GM13977 (cell line): Measurements from ENCODE around the gene ZNF511.
"Not testable (repeated sequence)": the region's sequence is repeated elsewhere in the genome, so short reads cannot be mapped to it uniquely, and the experiment has no call there.

ENCODE experiments used
- DNase-seq: peaks from one replicate; pipeline ENCODE4 v3.0.0; 2012; ENCODE audit warnings: low spot score
- in situ Hi-C: fragments of 300-500 bp; cut with MboI; formaldehyde crosslinking; loops from one replicate; pipeline ENCODE4 v1.12.0; 2022; ENCODE audit warnings: low sequenced_read_pairs, low pct_unique_long_range_greater_than_20kb, mixed read lengths, inconsistent platforms; ENCODE audit not compliant: unreplicated experiment
- TF ChIP-seq, protein P1 (sequence below): IDR thresholded peaks from 2 replicates; pipeline ENCODE4 v1.5.1; 2012; ENCODE audit warnings: mild to moderate bottlenecking, control low read depth; ENCODE audit not compliant: insufficient read depth; ENCODE audit errors: extremely low read depth, missing control alignments

Gene ZNF511

DNA sequence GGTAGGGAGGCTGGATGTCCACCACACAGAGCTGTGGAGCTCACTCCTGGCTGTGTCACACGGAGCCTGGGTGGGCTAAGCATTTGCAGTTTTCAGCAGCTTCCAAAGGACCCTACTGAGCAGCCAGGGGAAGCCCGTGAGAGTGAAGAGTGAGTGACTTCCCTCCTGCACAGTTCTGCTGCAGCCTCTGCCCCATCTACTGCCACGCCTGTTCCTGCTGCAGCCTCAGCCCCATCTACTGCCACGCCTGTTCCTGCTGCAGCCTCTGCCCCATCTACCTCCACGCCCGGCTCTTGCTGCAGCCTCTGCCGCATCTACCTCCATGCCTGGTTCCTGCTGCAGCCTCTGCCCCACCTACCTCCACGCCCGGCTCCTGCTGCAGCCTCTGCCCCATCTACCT lies 44.3 kb upstream of the ZNF511 start:
- in situ Hi-C loops, result no loop called here
- TF ChIP-seq, protein P1, sequence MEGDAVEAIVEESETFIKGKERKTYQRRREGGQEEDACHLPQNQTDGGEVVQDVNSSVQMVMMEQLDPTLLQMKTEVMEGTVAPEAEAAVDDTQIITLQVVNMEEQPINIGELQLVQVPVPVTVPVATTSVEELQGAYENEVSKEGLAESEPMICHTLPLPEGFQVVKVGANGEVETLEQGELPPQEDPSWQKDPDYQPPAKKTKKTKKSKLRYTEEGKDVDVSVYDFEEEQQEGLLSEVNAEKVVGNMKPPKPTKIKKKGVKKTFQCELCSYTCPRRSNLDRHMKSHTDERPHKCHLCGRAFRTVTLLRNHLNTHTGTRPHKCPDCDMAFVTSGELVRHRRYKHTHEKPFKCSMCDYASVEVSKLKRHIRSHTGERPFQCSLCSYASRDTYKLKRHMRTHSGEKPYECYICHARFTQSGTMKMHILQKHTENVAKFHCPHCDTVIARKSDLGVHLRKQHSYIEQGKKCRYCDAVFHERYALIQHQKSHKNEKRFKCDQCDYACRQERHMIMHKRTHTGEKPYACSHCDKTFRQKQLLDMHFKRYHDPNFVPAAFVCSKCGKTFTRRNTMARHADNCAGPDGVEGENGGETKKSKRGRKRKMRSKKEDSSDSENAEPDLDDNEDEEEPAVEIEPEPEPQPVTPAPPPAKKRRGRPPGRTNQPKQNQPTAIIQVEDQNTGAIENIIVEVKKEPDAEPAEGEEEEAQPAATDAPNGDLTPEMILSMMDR, result no peak
- no peak for DNase-seq

DNA sequence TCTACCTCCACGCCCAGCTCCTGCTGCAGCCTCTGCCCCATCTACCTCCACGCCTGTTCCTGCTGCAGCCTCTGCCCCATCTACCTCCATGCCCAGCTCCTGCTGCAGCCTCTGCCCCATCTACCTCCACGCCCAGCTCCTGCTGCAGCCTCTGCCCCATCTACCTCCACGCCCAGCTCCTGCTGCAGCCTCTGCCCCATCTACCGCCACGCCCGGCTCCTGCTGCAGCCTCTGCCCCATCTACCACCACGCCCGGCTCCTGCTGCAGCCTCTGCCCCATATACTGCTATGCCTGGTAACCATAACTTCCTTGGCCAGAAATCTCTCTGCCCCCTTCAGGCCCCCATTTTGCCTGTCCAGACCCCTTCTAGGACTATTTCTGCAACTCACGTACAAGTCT lies 43.7 kb upstream of the ZNF511 start:
- DNase-seq, in situ Hi-C loops: not testable (repeated sequence)

DNA sequence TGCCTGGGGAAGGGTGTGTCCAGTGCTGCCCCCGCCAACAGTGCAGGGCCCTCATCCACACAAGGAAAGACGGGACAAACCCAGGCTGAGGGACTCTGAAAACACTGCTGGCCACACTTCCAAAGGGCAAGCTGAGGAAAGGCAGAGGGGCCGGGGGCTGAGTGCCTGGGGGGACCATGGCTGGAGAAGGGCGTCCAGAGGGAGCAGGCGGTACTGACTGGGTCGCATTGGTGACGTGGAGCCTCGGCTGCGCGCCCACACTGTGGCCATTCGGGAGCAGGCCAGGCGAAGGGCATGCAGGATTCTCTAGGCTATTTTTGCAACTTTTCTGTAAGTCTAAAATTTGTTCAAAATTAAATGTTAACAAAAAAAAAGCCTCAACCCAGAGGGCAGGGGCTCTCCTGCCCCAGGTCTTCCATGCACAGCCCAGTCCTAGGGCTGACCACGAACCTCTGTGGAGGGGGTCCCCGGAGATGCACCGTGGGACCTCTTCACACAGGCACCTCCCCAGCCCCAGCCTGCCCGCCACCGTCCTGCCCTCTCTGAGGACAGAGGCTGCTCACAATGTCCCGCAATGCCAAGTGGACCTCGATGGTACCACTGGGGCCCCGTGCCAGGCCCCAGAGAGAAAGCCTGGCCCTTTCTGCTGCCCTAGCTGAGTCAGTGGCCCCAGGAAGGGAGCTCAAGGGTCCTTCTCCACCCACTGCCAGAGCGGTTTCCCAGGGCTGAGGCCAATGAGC lies 42.5 kb upstream of the ZNF511 start:
- TF ChIP-seq, protein P1, result no peak
- in situ Hi-C loops, result no loop called here

DNA sequence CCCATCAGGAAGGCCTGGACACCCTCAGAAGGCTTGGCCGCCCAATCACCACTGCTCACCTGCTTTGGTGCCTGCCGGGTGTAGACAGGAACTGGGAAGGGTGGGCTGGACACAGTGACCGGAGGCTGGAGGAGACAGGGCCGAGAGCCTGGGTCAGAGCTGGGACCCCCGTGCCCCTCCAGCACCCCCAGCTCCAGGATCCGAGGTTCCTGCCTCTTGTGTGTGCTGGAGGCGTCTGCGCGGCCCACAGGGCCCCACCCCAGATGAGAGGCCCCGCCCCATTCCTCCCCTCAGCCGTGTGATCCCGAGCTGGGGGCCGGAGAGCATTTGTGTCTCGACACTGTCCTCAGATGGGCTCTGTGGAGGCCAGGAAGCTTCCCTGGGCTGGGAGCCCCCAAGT lies 41.4 kb upstream of the ZNF511 start:
- in situ Hi-C loops, result no loop called here

More for the DNA sequence above, 42.5 kb upstream of the ZNF511 start:
- DNase-seq, result no peak

DNA sequence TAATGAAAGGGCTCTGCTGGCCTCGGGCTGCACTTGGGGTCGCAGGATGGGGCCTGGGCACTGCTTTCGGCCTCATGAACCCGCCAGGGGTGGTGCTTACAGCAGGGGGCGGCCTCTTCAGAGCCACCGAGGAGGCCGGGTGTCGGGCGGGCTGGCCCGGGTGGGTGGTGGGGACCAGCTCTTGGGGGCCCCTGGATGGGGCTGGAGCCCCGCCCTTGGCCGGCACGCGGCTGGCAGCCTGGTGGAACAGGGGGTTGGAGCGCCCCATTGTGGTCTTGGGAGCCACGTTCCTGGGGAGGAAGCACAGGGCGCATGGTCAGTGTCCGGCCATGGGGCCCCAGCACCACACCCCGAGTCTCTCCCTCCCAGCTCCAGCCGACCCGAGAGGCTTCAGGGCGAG lies 40.9 kb upstream of the ZNF511 start:
- TF ChIP-seq, protein P1, result no peak
- DNase-seq, result no peak
- in situ Hi-C loops, result no loop called here

More for the DNA sequence above, 41.4 kb upstream of the ZNF511 start:
- no peak for DNase-seq
- TF ChIP-seq, protein P1, result no peak

DNA sequence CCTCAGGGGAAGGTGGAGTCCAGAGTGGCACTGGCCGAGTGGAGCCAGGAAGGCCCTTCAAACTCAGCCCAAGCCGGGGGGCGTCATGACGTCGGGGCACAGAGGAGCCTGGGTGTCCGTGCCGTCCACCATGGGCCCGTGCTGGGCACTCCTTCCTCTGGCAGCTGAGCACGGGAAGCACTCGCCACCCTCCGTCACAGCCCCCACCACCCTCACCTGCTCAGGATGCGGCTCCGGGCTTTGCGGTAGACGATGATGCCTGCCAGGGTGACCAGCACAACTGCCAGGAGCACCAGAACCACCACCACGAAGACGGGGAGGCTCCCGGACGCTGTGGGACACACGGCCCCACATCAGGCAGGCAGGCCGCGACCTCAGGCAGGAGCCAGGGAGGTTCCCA lies 40.2 kb upstream of the ZNF511 start:
- in situ Hi-C loops, result no loop called here
- no peak for DNase-seq
- TF ChIP-seq, protein P1, result no peak

DNA sequence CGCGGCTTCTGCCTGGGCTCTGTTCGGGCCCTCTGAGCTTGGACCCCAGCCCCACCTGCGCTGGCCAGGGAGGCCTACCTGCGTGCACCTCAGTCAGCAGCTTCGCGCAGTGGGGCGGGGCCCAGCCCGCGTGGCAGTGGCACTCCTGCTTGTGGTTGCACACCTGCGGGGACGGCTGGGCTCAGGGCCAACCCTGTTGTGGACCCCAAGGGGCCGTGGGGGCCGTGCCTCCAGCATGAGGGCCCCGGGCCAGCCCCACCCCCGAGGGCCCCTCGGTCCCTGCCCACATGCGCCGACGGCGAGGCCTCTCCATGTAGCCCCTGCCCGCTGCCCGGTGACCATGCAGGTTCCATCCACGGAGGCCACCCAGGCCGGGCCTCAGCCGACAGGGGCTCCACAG lies 39.3 kb upstream of the ZNF511 start:
- DNase-seq, result no peak
- in situ Hi-C loops, result no loop called here
- TF ChIP-seq, protein P1, result no peak
